Measurements from ENCODE around the gene HMMR.

DNA sequence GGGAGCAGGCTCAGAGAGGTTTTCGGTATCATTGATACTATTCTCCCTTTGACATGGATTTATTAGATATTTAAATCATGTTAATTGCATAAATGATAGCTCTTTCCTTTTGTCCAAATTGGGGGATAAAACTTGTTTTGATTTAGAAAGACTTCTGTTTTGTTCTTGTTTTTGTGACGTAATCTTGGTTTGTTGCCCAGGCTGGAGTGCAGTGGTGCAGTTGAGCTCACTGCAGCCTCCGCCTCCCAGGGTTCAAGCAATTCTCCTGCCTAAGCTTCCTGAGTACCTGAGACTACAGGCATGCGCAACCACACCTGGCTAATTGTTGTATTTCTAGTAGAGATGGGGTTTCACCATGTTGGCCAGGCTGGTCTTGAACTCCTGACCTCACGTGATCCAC is 52.1 kb downstream of the HMMR start:
- TF ChIP-seq, protein P1, sequence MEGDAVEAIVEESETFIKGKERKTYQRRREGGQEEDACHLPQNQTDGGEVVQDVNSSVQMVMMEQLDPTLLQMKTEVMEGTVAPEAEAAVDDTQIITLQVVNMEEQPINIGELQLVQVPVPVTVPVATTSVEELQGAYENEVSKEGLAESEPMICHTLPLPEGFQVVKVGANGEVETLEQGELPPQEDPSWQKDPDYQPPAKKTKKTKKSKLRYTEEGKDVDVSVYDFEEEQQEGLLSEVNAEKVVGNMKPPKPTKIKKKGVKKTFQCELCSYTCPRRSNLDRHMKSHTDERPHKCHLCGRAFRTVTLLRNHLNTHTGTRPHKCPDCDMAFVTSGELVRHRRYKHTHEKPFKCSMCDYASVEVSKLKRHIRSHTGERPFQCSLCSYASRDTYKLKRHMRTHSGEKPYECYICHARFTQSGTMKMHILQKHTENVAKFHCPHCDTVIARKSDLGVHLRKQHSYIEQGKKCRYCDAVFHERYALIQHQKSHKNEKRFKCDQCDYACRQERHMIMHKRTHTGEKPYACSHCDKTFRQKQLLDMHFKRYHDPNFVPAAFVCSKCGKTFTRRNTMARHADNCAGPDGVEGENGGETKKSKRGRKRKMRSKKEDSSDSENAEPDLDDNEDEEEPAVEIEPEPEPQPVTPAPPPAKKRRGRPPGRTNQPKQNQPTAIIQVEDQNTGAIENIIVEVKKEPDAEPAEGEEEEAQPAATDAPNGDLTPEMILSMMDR (IDR thresholded peaks at IDR 0.05): no peak
- no peak for TF ChIP-seq POLR2A (IDR thresholded peaks at IDR 0.05)

All from heart left ventricle (tissue), 13 donors.